ENCODE data around the gene LRRC4C.

DNA sequence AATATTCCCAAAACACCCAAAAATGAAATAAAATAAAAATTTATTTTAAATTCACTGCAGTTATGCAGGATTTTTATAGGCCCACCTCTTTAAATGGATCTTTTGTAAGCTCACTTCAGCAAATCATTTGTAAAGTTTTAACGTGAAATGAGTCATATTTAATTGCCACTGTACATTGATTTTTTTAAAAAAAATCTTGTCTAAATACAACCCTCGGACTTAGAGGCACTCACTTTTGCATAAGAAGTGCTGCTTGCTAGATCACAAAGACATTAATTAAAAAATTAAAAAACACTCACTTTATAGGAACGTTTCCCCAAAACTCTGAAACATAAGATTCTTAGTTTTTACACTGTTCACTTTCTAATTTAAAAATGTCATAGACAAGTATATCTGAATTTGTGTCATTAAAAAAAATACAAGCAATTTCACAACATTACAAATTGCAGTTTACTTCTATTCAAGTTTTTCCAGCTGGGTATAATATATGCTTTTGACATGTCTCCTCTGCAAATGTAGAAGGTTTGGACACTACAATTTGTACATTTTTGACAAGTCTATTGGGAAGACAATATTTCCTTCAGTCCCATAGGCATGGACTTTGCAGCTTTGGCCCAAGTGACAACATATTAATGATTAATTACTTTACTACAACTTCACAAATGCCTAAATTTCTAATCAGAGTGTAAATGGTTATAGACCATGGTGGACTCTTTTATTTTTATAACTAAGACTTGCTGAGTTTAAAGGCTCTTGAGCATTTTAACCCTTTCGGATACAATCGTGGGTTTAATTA is 1088.4 kb downstream of the LRRC4C start:
- TF ChIP-seq, protein P1, sequence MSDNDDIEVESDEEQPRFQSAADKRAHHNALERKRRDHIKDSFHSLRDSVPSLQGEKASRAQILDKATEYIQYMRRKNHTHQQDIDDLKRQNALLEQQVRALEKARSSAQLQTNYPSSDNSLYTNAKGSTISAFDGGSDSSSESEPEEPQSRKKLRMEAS (IDR thresholded peaks at IDR 0.05) = no peak
- no peak for TF ChIP-seq RAD21 (IDR thresholded peaks at IDR 0.05; ENCODE audit: low read depth)
- no peak for TF ChIP-seq REST (IDR thresholded peaks at IDR 0.05; ENCODE audit: low read depth)
- TF ChIP-seq EGR1 (IDR thresholded peaks at IDR 0.05) = no peak
- TF ChIP-seq CEBPB (IDR thresholded peaks at IDR 0.05) = no peak
- no peak for TF ChIP-seq TAF1 (IDR thresholded peaks at IDR 0.05; ENCODE audit: low read depth)
- no peak for TF ChIP-seq EP300 (IDR thresholded peaks at IDR 0.05; ENCODE audit: borderline replicate concordance)
- no peak for TF ChIP-seq TCF12 (IDR thresholded peaks at IDR 0.05; ENCODE audit: low read depth)
- no peak for TF ChIP-seq NFIC (IDR thresholded peaks at IDR 0.05)
- TF ChIP-seq TEAD4 (IDR thresholded peaks at IDR 0.05) = no peak
- no peak for TF ChIP-seq CREB1 (IDR thresholded peaks at IDR 0.05; ENCODE audit: low read depth)
- TF ChIP-seq ZBTB7A (IDR thresholded peaks at IDR 0.05; ENCODE audit: low read depth) = no peak
